DLD1 (cell line): ENCODE results near the gene BBS1.
"Not testable (repeated sequence)": the region's sequence is repeated elsewhere in the genome, so short reads cannot be mapped to it uniquely, and the experiment has no call there.

Source experiments
- in situ Hi-C: cut with HindIII; loops from 2 replicates; pipeline ENCODE4 v1.10.0; 2017; ENCODE audit warnings: low sequenced_read_pairs

The BBS1 gene

GRCh38 chr11:66569076-66569475, 58.6 kb downstream of the BBS1 start:
- in situ Hi-C loops = no loop called here

GRCh38 chr11:66570079-66570849, 59.8 kb downstream of the BBS1 start:
- in situ Hi-C loops = no loop called here

- in situ Hi-C loops = no loop called here
These were observed 60.4 kb downstream of the BBS1 start for GRCh38 chr11:66570850-66571180.

- in situ Hi-C loops = no loop called here
These were observed 68.7 kb downstream of the BBS1 start for GRCh38 chr11:66579017-66579606.

- in situ Hi-C loops = no loop called here
These were observed 70.4 kb downstream of the BBS1 start for GRCh38 chr11:66580803-66581202.

- in situ Hi-C loops = no loop called here
These were observed 70.8 kb downstream of the BBS1 start for GRCh38 chr11:66581261-66581660.

- in situ Hi-C loops = not testable (repeated sequence)
These were observed 72.2 kb downstream of the BBS1 start for GRCh38 chr11:66582565-66583147.
